NB4 (cell line): ENCODE results near the gene CERS1.

Experiments used
- DNase-seq: peaks from one replicate; pipeline ENCODE4 v3.0.0; 2010; ENCODE audit warnings: low read depth
- H3K4me3 ChIP-seq: one replicate; pipeline ENCODE4 v1.5.1; 2011; ENCODE audit warnings: mild to moderate bottlenecking, low read depth, low read length, moderate library complexity
- CTCF ChIP-seq: IDR thresholded peaks from one replicate; pipeline ENCODE4 v1.5.1; 2012; ENCODE audit warnings: low read depth, low read length
- MAX ChIP-seq: IDR thresholded peaks from 2 replicates; pipeline ENCODE4 v1.6.1; 2011; ENCODE audit warnings: low read depth, low read length
- MYC ChIP-seq: IDR thresholded peaks from 2 replicates; pipeline ENCODE4 v1.6.1; 2011; ENCODE audit warnings: low read depth, low read length
- POLR2A ChIP-seq: IDR thresholded peaks from 2 replicates; pipeline ENCODE4 v1.6.1; 2011; ENCODE audit warnings: mild to moderate bottlenecking; ENCODE audit not compliant: insufficient read length; ENCODE audit errors: extremely low read depth

The CERS1 gene

GRCh38 chr19:18847549-18848463 is 48.2 kb downstream of the CERS1 start:
- TF ChIP-seq MYC: no peak
- no peak for TF ChIP-seq POLR2A
- TF ChIP-seq CTCF: no peak
- TF ChIP-seq MAX: no peak
- DNase-seq: no peak
- H3K4me3 ChIP-seq: no peak overlapping the region

- no peak for TF ChIP-seq MYC
- no peak for TF ChIP-seq MAX
- peak; percentile 78 for TF ChIP-seq CTCF
- no peak for TF ChIP-seq POLR2A
- H3K4me3 ChIP-seq: no peak overlapping the region
- DNase-seq: peak; percentile 69
Observed at GRCh38 chr19:18846862-18847548, 49.0 kb downstream of the CERS1 start.

- no peak overlapping the region for H3K4me3 ChIP-seq
- TF ChIP-seq MYC (no peak), POLR2A (no peak), MAX (no peak), CTCF (no peak)
- no peak for DNase-seq
Observed at GRCh38 chr19:18845961-18846360, 50.0 kb downstream of the CERS1 start.

GRCh38 chr19:18844806-18845329 is 51.1 kb downstream of the CERS1 start:
- H3K4me3 ChIP-seq: no peak overlapping the region
- no peak for TF ChIP-seq MYC
- no peak for TF ChIP-seq CTCF
- no peak for TF ChIP-seq MAX
- TF ChIP-seq POLR2A: no peak
- DNase-seq: no peak

GRCh38 chr19:18843960-18844359 is 52.0 kb downstream of the CERS1 start:
- no peak overlapping the region for H3K4me3 ChIP-seq
- no peak for DNase-seq
- TF ChIP-seq MYC (no peak), CTCF (no peak), POLR2A (no peak), MAX (no peak)
